ENCODE measurements around the gene SLC26A9.

The SLC26A9 gene

GRCh38 chr1:205927676-205928075 lies 15.6 kb downstream of the SLC26A9 start:
- no peak overlapping the region for H3K4me2 ChIP-seq (ENCODE audit: low read length)
- no peaks in the 10 kb centered on the region for H3K36me3 ChIP-seq (ENCODE audit: control insufficient read depth, low read length)
- peaks cover 23% of the 10 kb centered on the region for H3K27me3 ChIP-seq (ENCODE audit: control insufficient read depth, low read length)
- H3F3A ChIP-seq (ENCODE audit: control insufficient read depth, insufficient read depth), result no peaks in the 10 kb centered on the region
- H3K9me3 ChIP-seq (ENCODE audit: control insufficient read depth, insufficient read depth, low read length), result no peaks in the 10 kb centered on the region
- H3K27ac ChIP-seq (ENCODE audit: low read depth, low read length), result no peak overlapping the region
- no peak for TF ChIP-seq EZH2phosphoT487 (IDR thresholded peaks at IDR 0.05; ENCODE audit: borderline replicate concordance, low read length)
- H3K4me3 ChIP-seq (ENCODE audit: low read length), result no peak overlapping the region
- no peaks in the 10 kb centered on the region for H3K79me2 ChIP-seq (ENCODE audit: control insufficient read depth, low read length)
- H3K9me2 ChIP-seq (replicated peaks; ENCODE audit: control insufficient read depth, low read length), result no peaks in the 10 kb centered on the region
- no peaks in the 10 kb centered on the region for H3K4me1 ChIP-seq (ENCODE audit: control insufficient read depth, low read length)
- no peaks in the 10 kb centered on the region for H4K20me1 ChIP-seq (ENCODE audit: control insufficient read depth, insufficient read depth, low read depth, low read length)

DNA sequence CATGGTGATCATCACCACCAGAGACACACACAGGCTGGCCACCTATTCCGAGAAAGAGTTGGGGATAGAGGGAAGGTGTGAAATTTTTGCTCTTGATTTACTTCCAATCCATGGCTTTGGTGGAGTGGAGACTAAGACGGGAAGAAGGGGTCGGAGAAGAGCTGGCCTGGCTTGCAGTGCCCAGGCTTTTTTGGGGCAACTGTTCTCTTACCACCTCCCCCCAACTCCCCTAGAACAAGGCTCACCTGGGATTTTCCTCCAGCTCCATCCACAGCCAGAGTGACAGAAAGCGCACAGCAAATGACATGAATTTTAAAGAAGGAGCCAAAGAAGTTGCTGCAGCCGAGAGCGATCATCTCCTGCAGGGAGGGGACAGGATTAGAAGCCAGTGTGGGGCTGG lies 16.0 kb downstream of the SLC26A9 start:
- Histone ChIP-seq H3K79me2 (ENCODE audit: control insufficient read depth, low read length) (no peaks in the 10 kb centered on the region), H4K20me1 (ENCODE audit: control insufficient read depth, insufficient read depth, low read depth, low read length) (no peaks in the 10 kb centered on the region), H3K27ac (ENCODE audit: low read depth, low read length) (no peak overlapping the region), H3K9me3 (ENCODE audit: control insufficient read depth, insufficient read depth, low read length) (no peaks in the 10 kb centered on the region), H3K36me3 (ENCODE audit: control insufficient read depth, low read length) (no peaks in the 10 kb centered on the region), H3F3A (ENCODE audit: control insufficient read depth, insufficient read depth) (no peaks in the 10 kb centered on the region), H3K4me3 (ENCODE audit: low read length) (no peak overlapping the region), H3K4me1 (ENCODE audit: control insufficient read depth, low read length) (no peaks in the 10 kb centered on the region), H3K27me3 (ENCODE audit: control insufficient read depth, low read length) (peaks cover 19% of the 10 kb centered on the region), H3K4me2 (ENCODE audit: low read length) (no peak overlapping the region), H3K9me2 (replicated peaks; ENCODE audit: control insufficient read depth, low read length) (no peaks in the 10 kb centered on the region)
- no peak for TF ChIP-seq EZH2phosphoT487 (IDR thresholded peaks at IDR 0.05; ENCODE audit: borderline replicate concordance, low read length)
- TF ChIP-seq CTCF (IDR thresholded peaks at IDR 0.05; ENCODE audit: low read depth, low read length, poor library complexity, severe bottlenecking), result no peak

GRCh38 chr1:205926636-205927035 lies 16.6 kb downstream of the SLC26A9 start:
- H3K36me3 ChIP-seq (ENCODE audit: control insufficient read depth, low read length), result no peaks in the 10 kb centered on the region
- no peak for TF ChIP-seq CTCF (IDR thresholded peaks at IDR 0.05; ENCODE audit: low read depth, low read length, poor library complexity, severe bottlenecking)
- no peak for TF ChIP-seq EZH2phosphoT487 (IDR thresholded peaks at IDR 0.05; ENCODE audit: borderline replicate concordance, low read length)
- no peaks in the 10 kb centered on the region for H3K9me3 ChIP-seq (ENCODE audit: control insufficient read depth, insufficient read depth, low read length)

DNA sequence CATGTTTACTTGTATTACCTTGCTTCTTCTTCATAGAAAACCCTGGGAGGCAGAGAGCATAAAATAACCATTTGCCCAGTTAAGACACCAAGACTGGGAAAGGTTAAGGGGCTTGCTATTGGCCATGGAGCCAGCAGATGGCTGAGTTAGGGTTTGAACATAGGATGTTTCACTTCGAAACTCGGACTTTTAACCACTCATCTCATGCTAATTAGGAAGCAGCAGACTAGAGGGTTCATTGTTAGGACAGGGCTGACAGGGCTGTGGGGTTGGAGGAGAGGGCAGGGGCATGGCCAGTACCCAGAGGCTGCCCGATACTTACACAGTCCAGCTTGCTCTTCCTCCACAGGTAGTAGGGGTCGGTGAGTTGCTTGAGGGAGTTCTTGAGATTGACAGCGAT lies 17.0 kb downstream of the SLC26A9 start:
- H3K27ac ChIP-seq (ENCODE audit: low read depth, low read length), result no peak overlapping the region
- H3K79me2 ChIP-seq (ENCODE audit: control insufficient read depth, low read length), result no peaks in the 10 kb centered on the region
- TF ChIP-seq CTCF (IDR thresholded peaks at IDR 0.05; ENCODE audit: low read depth, low read length, poor library complexity, severe bottlenecking) (no peak), EZH2phosphoT487 (IDR thresholded peaks at IDR 0.05; ENCODE audit: borderline replicate concordance, low read length) (no peak)
- H3K27me3 ChIP-seq (ENCODE audit: control insufficient read depth, low read length), result peaks cover 14% of the 10 kb centered on the region
- H3K4me3 ChIP-seq (ENCODE audit: low read length), result no peak overlapping the region
- no peak overlapping the region for H3K4me2 ChIP-seq (ENCODE audit: low read length)
- H4K20me1 ChIP-seq (ENCODE audit: control insufficient read depth, insufficient read depth, low read depth, low read length), result no peaks in the 10 kb centered on the region
- H3K9me2 ChIP-seq (replicated peaks; ENCODE audit: control insufficient read depth, low read length), result no peaks in the 10 kb centered on the region
- H3K36me3 ChIP-seq (ENCODE audit: control insufficient read depth, low read length), result no peaks in the 10 kb centered on the region
- no peaks in the 10 kb centered on the region for H3F3A ChIP-seq (ENCODE audit: control insufficient read depth, insufficient read depth)
- H3K4me1 ChIP-seq (ENCODE audit: control insufficient read depth, low read length), result no peaks in the 10 kb centered on the region
- no peaks in the 10 kb centered on the region for H3K9me3 ChIP-seq (ENCODE audit: control insufficient read depth, insufficient read depth, low read length)

More at GRCh38 chr1:205926636-205927035, 16.6 kb downstream of the SLC26A9 start:
- H3F3A ChIP-seq (ENCODE audit: control insufficient read depth, insufficient read depth), result no peaks in the 10 kb centered on the region
- no peak overlapping the region for H3K27ac ChIP-seq (ENCODE audit: low read depth, low read length)
- no peaks in the 10 kb centered on the region for H3K9me2 ChIP-seq (replicated peaks; ENCODE audit: control insufficient read depth, low read length)
- H3K4me2 ChIP-seq (ENCODE audit: low read length), result no peak overlapping the region
- H4K20me1 ChIP-seq (ENCODE audit: control insufficient read depth, insufficient read depth, low read depth, low read length), result no peaks in the 10 kb centered on the region
- no peaks in the 10 kb centered on the region for H3K4me1 ChIP-seq (ENCODE audit: control insufficient read depth, low read length)
- no peak overlapping the region for H3K4me3 ChIP-seq (ENCODE audit: low read length)
- peaks cover 14% of the 10 kb centered on the region for H3K27me3 ChIP-seq (ENCODE audit: control insufficient read depth, low read length)
- H3K79me2 ChIP-seq (ENCODE audit: control insufficient read depth, low read length), result no peaks in the 10 kb centered on the region
